NB4 (cell line): ENCODE data around the gene PIGT.

ENCODE experiments used
- POLR2A ChIP-seq: IDR thresholded peaks from 2 replicates; pipeline ENCODE4 v1.6.1; 2011; ENCODE audit warnings: mild to moderate bottlenecking; ENCODE audit not compliant: insufficient read length; ENCODE audit errors: extremely low read depth
- TF ChIP-seq, protein P1 (sequence below): IDR thresholded peaks from one replicate; pipeline ENCODE4 v1.5.1; 2012; ENCODE audit warnings: low read depth, low read length
- TF ChIP-seq, protein P2 (sequence below): IDR thresholded peaks from 2 replicates; pipeline ENCODE4 v1.6.1; 2011; ENCODE audit warnings: low read depth, low read length

DNA sequence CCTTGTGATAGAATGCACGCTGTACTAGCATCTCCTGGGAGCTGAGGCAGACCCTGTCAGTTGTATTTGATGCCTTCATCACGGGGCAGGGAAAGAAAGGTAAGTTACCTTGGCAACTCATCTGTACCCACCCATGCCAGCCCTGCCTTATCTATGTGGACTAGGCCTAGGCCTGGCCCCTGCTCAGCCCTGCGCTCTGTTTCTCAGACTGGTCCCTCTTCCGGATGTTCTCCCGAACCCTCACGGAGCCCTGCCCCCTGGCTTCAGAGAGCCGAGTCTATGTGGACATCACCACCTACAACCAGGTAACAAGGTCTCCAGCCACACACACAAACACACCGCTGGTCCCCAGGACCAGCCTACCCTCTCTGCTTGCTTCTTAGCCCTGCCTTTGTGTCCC lies 4.2 kb downstream of the PIGT start:
- TF ChIP-seq, protein P1, sequence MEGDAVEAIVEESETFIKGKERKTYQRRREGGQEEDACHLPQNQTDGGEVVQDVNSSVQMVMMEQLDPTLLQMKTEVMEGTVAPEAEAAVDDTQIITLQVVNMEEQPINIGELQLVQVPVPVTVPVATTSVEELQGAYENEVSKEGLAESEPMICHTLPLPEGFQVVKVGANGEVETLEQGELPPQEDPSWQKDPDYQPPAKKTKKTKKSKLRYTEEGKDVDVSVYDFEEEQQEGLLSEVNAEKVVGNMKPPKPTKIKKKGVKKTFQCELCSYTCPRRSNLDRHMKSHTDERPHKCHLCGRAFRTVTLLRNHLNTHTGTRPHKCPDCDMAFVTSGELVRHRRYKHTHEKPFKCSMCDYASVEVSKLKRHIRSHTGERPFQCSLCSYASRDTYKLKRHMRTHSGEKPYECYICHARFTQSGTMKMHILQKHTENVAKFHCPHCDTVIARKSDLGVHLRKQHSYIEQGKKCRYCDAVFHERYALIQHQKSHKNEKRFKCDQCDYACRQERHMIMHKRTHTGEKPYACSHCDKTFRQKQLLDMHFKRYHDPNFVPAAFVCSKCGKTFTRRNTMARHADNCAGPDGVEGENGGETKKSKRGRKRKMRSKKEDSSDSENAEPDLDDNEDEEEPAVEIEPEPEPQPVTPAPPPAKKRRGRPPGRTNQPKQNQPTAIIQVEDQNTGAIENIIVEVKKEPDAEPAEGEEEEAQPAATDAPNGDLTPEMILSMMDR = no peak
- no peak for TF ChIP-seq POLR2A
- TF ChIP-seq, protein P2, sequence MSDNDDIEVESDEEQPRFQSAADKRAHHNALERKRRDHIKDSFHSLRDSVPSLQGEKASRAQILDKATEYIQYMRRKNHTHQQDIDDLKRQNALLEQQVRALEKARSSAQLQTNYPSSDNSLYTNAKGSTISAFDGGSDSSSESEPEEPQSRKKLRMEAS = no peak
